SK-N-SH (cell line): ENCODE results near the gene OPRM1. TPM values are rescaled to one million over a fixed set of nuclear protein-coding genes. Genes with fewer than 3 reads are reported as not detected.

Experiments used
- CTCF ChIA-PET: fragments of 300-600, 350-600 bp; formaldehyde crosslinking; extraction: SDS; loops from one replicate; lab custom pipeline; 2021; lab: Yijun Ruan, JAX
- POLR2A ChIA-PET: fragments of 350-600 bp; sonication (Branson Sonifier 250); formaldehyde crosslinking; extraction: SDS; loops from one replicate; lab custom pipeline; 2020; ENCODE audit warnings: antibody characterized with exemption, inconsistent platforms; lab: Yijun Ruan, JAX
- DNase-seq: peaks from one replicate; pipeline ENCODE4 v3.0.0; 2012
- H2AFZ ChIP-seq: fragments of 200-600 bp; sonication (generic); 2 replicates; pipeline ENCODE4 v1.8.1; 2016; ENCODE audit warnings: antibody characterized with exemption, mild to moderate bottlenecking, low read depth
- H3F3A ChIP-seq: fragments of 200-600 bp; sonication (generic); replicated peaks from 2 replicates; pipeline ENCODE3; 2016; ENCODE audit warnings: antibody characterized with exemption, mild to moderate bottlenecking; ENCODE audit not compliant: insufficient read depth
- H3K27ac ChIP-seq, 2 experiments: fragments of 200-500 bp in 1 of 2; fragments of 200-600 bp in 1 of 2; sonication (Bioruptor generic) in 1 of 2; sonication (generic), shearing (Covaris generic) in 1 of 2; 2 replicates each; pipeline versions ENCODE4 v1.5.1 to v1.6.1; 2014 to 2016; ENCODE audit warnings: low read depth in 2 of 2, inconsistent platforms in 1 of 2, low read length in 1 of 2, mild to moderate bottlenecking in 1 of 2, mixed read lengths in 1 of 2
- H3K27me3 ChIP-seq: fragments of 200-600 bp; sonication (generic), shearing (Covaris generic); 2 replicates; pipeline ENCODE4 v1.6.1; 2016; ENCODE audit warnings: mixed run types; ENCODE audit not compliant: insufficient read depth
- H3K36me3 ChIP-seq, 2 experiments: fragments of 200-500 bp in 1 of 2; fragments of 200-600 bp in 1 of 2; sonication (Bioruptor generic) in 1 of 2; sonication (generic) in 1 of 2; replicated peaks in 1 of 2; 2 replicates each; pipeline versions ENCODE3 to v1.5.1; 2014 to 2016; ENCODE audit warnings: low read length in 1 of 2, mild to moderate bottlenecking in 1 of 2; ENCODE audit not compliant: insufficient read depth in 2 of 2, control insufficient read depth in 1 of 2
- H3K4me1 ChIP-seq, 2 experiments: fragments of 200-500 bp in 1 of 2; fragments of 200-600 bp in 1 of 2; sonication (Bioruptor generic) in 1 of 2; sonication (generic), shearing (Covaris generic) in 1 of 2; 2 replicates each; pipeline versions ENCODE4 v1.5.1 to v1.6.1; 2014 to 2016; ENCODE audit warnings: low read depth in 1 of 2, low read length in 1 of 2, mixed run types in 1 of 2; ENCODE audit not compliant: insufficient read depth in 2 of 2, control insufficient read depth in 1 of 2
- H3K4me2 ChIP-seq: fragments of 200-600 bp; sonication (generic), shearing (Covaris generic); 2 replicates; pipeline ENCODE4 v1.6.1; 2017; ENCODE audit warnings: mixed run types
- H3K4me3 ChIP-seq, 2 experiments: fragments of 200-500 bp in 1 of 2; fragments of 200-600 bp in 1 of 2; sonication (Bioruptor generic) in 1 of 2; sonication (generic), shearing (Covaris generic) in 1 of 2; 2 replicates each; pipeline versions ENCODE4 v1.5.1 to v1.8.1; 2014 to 2016; ENCODE audit warnings: low read depth in 2 of 2, inconsistent platforms in 1 of 2, low read length in 1 of 2, mild to moderate bottlenecking in 1 of 2, mixed read lengths in 1 of 2, moderate library complexity in 1 of 2
- H3K79me2 ChIP-seq: fragments of 200-600 bp; sonication (generic); 2 replicates; pipeline ENCODE4 v1.8.1; 2017; ENCODE audit warnings: mild to moderate bottlenecking; ENCODE audit not compliant: insufficient read depth
- H3K9ac ChIP-seq: fragments of 200-600 bp; sonication (generic); 2 replicates; pipeline ENCODE4 v1.6.1; 2017; ENCODE audit warnings: mixed run types
- H3K9me2 ChIP-seq: fragments of 200-600 bp; sonication (generic); 2 replicates; pipeline ENCODE4 v1.6.1; 2017; ENCODE audit warnings: mixed run types
- H3K9me3 ChIP-seq: fragments of 200-600 bp; sonication (generic); 2 replicates; pipeline ENCODE4 v1.6.1; 2017; ENCODE audit warnings: mixed run types, mild to moderate bottlenecking, moderate library complexity
- H4K20me1 ChIP-seq: fragments of 200-600 bp; sonication (generic); 2 replicates; pipeline ENCODE4 v1.6.1; 2017; ENCODE audit warnings: mild to moderate bottlenecking, mixed run types; ENCODE audit not compliant: insufficient read depth
- CHD2 ChIP-seq: fragments of 150-350 bp; IDR thresholded peaks from 2 replicates; pipeline ENCODE4 v1.6.1; 2018; ENCODE audit warnings: low read length; ENCODE audit not compliant: partially characterized antibody
- FOXJ3 ChIP-seq: sonication (generic); formaldehyde crosslinking; IDR thresholded peaks from 2 replicates; pipeline ENCODE4 v1.5.1; 2020; ENCODE audit warnings: mild to moderate bottlenecking, missing genetic modification reagents
- FOXM1 ChIP-seq: IDR thresholded peaks from 2 replicates; pipeline ENCODE4 v1.4.0; 2012; ENCODE audit warnings: low read depth, mild to moderate bottlenecking
- GATA2 ChIP-seq: sonication (generic); formaldehyde crosslinking; IDR thresholded peaks from 2 replicates; pipeline ENCODE4 v1.5.0; 2020; ENCODE audit warnings: mild to moderate bottlenecking, missing genetic modification reagents
- SMC3 ChIP-seq: IDR thresholded peaks from 2 replicates; pipeline ENCODE4 v1.6.1; 2012; ENCODE audit warnings: low read depth, low read length, improper control_type of control experiment
- TAF1 ChIP-seq: IDR thresholded peaks from 2 replicates; pipeline ENCODE4 v1.6.1; 2012; ENCODE audit warnings: low read depth, mild to moderate bottlenecking, low read length, moderate library complexity, borderline replicate concordance
- TEAD4 ChIP-seq: IDR thresholded peaks from 2 replicates; pipeline ENCODE4 v1.4.0; 2012; ENCODE audit warnings: mild to moderate bottlenecking, borderline replicate concordance; ENCODE audit not compliant: insufficient read depth
- WGBS: methylation state at CpG from one replicate; pipeline ENCODE4 v1.1.6; 2017; ENCODE audit warnings: low lambda C conversion rate; 5-methylcytosine and 5-hydroxymethylcytosine counted together
- polyA plus RNA-seq, 3 experiments: library from polyadenylated mRNA; depleted of rRNA; stranded (reverse); fragments of >200 nt; gene quantifications; 2 replicates each; pipeline ENCODE4 v1.2.3, GENCODE V29; 2012
- TF ChIP-seq, protein P1 (sequence below): IDR thresholded peaks from 2 replicates; pipeline ENCODE4 v1.4.0; 2012; ENCODE audit warnings: low read depth, borderline replicate concordance
- TF ChIP-seq, protein P2 (sequence below): IDR thresholded peaks from 2 replicates; pipeline ENCODE4 v1.4.0; 2012; ENCODE audit warnings: low read depth, borderline replicate concordance
- TF ChIP-seq, protein P3 (sequence below): fragments of 150-350 bp; IDR thresholded peaks from 2 replicates; pipeline ENCODE4 v1.6.1; 2017; ENCODE audit warnings: antibody characterized with exemption, low read length, low read depth, borderline replicate concordance

Gene OPRM1
- polyA plus RNA-seq, 1 of the 3 experiments (the other 2 are of a cell fraction) = 0.15 TPM

DNA sequence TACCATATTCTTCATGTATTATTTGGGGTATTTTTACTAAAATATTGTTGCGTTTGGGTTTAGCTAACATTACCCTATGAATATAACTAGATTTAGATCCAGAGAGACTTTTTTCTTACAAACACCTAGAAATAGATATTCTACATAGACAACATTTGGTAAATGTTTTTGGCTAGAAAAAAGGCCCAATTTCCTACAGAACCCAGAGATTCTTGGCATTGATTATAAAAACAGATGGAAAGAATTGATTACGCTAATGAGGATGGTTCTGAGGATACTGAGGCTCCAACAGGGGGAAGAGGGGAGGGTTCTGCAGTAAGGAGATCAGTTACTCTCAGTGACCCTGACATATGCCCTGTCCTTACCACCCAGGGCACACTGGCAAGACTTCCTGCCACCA is 194.3 kb downstream of the OPRM1 start:
- WGBS = 92% methylated on average over 2 of the region's 2 CpGs
- no peak overlapping the region for H3K4me3 ChIP-seq
- POLR2A ChIA-PET = no interaction called here

DNA sequence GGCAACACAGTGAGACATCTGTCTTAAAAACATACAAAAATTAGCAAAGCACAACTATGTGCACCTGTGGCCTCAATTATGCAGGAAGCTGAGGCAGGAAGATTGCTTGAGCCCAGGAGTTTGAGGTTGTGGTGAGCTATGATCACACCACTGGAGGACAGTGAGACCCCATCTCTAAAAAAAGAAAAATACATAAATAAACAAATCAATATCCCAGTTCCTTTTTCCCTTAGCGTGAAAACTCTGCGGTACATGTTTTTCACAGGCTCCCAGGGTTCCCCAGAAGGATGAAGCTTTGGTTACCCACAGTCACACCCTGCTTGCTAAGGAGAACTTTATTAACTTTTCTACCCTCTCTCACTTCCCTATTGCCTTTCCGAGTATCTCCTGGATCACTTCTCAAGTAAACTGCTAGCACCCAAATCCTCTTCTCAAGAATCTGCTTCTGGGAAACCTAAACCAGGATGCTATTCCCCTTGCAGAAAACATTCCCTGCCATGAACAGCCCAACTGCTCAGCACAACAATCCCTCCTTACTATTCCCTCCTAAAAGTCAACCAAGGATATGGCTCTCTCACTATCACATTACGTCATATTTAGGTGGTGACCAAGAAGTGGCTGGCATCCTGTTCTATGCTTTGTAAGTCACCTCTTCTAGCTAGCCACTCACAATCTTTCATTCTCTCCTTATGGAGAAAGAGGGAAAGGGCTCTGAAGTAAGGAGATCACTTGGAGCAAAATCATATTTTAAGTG is 195.2 kb downstream of the OPRM1 start:
- Histone ChIP-seq H3F3A (no peaks in the 10 kb centered on the region), H3K27ac (no peak overlapping the region), H3K79me2 (no peaks in the 10 kb centered on the region), H3K9ac (no peak overlapping the region), H3K4me1 (no peaks in the 10 kb centered on the region), H3K27me3 (no peaks in the 10 kb centered on the region), H3K9me2 (no peaks in the 10 kb centered on the region), H3K9me3 (no peaks in the 10 kb centered on the region), H3K4me2 (no peak overlapping the region), H4K20me1 (no peaks in the 10 kb centered on the region)
- CTCF ChIA-PET = interaction anchor here (0.8 kb wide), 1 partner anchor 133 kb away, joined by 3 read pairs; no protein-coding TSS in a partner anchor
- POLR2A ChIA-PET = no interaction called here
- TF ChIP-seq SMC3 = no peak
- TF ChIP-seq, all 33 proteins: peak for 0
- no peak overlapping the region for H3K4me3 ChIP-seq
- no peak for DNase-seq
- 89% methylated on average over 4 of the region's 4 CpGs for WGBS
- no peak overlapping the region for H2AFZ ChIP-seq
- no peaks in the 10 kb centered on the region for H3K36me3 ChIP-seq

More for the DNA sequence above, 194.3 kb downstream of the OPRM1 start:
- Histone ChIP-seq H3K27ac (no peak overlapping the region), H3K9me3 (no peaks in the 10 kb centered on the region), H3K9ac (no peak overlapping the region), H3K4me1 (no peaks in the 10 kb centered on the region), H4K20me1 (no peaks in the 10 kb centered on the region), H3K36me3 (no peaks in the 10 kb centered on the region), H3K79me2 (no peaks in the 10 kb centered on the region), H3K4me2 (no peak overlapping the region), H2AFZ (no peak overlapping the region), H3F3A (no peaks in the 10 kb centered on the region), H3K27me3 (no peaks in the 10 kb centered on the region)
- CTCF ChIA-PET = no interaction called here
- no peak for DNase-seq
- TF ChIP-seq, protein P1, sequence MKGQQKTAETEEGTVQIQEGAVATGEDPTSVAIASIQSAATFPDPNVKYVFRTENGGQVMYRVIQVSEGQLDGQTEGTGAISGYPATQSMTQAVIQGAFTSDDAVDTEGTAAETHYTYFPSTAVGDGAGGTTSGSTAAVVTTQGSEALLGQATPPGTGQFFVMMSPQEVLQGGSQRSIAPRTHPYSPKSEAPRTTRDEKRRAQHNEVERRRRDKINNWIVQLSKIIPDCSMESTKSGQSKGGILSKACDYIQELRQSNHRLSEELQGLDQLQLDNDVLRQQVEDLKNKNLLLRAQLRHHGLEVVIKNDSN = no peak
- TF ChIP-seq TAF1 (no peak), TEAD4 (no peak), FOXJ3 (no peak), GATA2 (no peak), CHD2 (no peak), FOXM1 (no peak)
- TF ChIP-seq, protein P2, sequence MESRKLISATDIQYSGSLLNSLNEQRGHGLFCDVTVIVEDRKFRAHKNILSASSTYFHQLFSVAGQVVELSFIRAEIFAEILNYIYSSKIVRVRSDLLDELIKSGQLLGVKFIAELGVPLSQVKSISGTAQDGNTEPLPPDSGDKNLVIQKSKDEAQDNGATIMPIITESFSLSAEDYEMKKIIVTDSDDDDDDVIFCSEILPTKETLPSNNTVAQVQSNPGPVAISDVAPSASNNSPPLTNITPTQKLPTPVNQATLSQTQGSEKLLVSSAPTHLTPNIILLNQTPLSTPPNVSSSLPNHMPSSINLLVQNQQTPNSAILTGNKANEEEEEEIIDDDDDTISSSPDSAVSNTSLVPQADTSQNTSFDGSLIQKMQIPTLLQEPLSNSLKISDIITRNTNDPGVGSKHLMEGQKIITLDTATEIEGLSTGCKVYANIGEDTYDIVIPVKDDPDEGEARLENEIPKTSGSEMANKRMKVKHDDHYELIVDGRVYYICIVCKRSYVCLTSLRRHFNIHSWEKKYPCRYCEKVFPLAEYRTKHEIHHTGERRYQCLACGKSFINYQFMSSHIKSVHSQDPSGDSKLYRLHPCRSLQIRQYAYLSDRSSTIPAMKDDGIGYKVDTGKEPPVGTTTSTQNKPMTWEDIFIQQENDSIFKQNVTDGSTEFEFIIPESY = no peak
- TF ChIP-seq, protein P3, sequence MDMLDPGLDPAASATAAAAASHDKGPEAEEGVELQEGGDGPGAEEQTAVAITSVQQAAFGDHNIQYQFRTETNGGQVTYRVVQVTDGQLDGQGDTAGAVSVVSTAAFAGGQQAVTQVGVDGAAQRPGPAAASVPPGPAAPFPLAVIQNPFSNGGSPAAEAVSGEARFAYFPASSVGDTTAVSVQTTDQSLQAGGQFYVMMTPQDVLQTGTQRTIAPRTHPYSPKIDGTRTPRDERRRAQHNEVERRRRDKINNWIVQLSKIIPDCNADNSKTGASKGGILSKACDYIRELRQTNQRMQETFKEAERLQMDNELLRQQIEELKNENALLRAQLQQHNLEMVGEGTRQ = no peak
- TF ChIP-seq, all 33 proteins: peak for 0
- no peaks in the 10 kb centered on the region for H3K9me2 ChIP-seq
